Measurements from ENCODE around the gene BICDL2.

The BICDL2 gene

DNA sequence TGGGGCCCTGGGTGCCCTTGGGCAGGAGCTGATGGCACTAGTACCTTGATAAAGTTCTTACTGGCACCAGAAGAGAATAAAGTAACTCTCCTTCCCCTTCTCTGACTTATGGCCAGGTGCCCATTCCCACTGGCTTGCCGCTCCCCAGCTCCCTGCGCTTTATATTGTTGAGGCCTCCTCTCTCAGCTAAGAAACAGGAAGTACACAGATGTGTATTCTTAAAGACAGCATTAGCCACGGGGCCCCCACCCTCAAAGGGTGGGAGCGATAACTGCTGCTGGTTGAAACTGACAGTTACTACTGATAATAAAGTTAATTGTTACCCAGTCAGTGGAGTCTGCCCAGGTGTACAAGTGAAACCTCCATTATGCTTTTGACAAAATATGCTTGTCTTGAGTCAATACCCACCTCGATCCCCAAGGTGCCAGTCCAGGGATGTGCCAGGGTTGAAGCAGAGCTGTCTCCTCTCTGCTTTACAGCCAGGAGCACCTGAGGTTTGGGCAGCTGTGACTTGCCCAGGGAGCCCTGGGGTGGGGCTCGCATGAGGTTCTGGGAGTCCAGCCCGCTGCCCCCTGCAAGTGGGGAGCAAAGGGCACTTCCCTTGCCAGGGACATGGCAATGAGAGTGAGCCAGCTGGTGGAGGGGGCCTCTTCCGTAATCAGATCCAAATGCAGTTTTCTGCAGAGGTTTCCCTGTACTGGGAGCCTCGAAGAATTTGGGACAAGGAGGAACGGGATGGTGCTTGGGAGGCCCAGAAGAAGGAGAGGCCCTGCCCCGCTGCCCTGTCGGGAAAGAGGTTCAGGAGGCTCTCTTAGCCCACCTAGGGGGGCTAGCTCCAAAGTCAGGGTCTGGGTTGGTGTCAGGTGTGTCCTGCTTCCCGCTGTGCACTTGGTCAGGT is 29.4 kb downstream of the BICDL2 start:
- no peak for DNase-seq

DNA sequence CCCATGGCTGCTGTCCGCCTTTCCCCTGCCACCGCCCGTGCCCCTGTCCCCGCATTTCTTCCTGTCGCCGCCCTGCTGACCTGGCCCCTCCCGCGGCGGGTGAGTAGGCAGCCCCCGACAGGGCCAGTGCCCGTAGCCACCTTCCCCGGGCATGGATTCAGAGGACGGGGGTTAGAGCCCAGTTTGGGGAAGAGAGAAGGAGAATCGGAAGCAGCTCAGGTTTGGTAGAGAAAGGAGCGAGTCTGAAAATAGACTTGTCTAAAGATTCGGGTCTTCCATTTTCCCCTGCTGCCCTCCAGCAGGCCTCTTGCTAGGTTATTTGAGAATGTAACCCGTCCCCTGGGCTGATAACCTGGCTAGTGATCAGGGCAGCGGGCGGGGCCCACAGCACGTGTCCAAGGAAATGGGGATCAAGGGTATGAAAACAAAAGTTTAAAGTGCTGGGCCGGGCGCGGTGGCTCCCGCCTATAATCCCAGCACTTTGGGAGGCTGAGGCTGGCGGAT is 31.9 kb downstream of the BICDL2 start:
- no peak for DNase-seq

DNA sequence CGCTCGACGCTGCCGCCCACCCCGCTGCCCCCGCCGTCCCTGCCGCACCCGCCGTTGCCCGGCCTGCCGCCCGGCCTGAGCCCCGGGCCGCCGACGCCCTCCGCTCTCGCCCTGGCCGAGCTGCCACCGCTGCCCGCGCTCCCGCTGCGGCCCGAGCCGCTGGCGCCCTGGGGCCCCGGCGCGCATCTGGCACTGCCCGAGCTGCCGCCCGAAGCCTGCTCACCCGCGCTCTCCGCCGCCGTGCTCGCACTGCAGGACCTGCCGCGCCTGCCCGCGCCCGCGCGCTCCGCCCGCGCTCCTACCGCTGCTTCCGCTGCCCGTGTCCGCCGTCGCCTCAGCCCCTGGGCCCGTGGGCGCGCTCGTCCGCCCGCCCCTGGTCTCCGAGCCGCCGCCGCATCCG is 32.4 kb downstream of the BICDL2 start:
- DNase-seq, result no peak

DNA sequence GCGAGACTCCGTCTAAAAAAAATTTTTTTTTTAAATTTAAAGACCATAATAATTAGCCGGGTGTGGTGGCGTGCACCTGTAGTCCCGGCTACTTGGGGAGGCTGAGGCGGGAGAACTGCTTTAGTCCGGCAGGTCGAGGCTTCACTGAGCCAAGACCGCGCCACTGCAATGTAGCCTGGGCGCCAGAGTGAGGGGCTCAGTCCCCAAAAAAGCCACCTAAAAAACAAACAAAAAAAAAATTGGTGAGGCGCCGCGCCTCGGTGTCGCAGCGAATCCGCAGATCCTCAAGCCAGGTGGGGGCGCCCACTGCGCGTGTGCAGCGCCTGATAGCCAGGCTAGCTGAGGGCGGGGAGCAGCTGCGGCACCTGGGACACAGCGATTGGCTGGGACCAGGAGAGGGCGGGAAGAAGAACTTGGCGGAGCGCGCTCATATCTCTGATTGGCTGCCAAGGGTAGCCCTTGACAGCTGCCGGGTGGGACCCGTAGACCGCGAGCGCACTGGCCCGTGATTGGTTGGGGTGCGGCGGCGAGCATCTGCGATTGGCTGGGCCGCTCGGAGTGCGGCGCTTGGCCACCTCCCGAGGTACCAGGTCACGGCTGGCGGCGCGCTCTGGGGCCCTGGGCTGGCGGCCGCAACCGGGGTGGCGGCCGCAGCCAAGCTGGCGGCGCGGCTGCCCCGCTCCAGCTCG is 33.0 kb downstream of the BICDL2 start:
- DNase-seq, result peak; percentile 80

DNA sequence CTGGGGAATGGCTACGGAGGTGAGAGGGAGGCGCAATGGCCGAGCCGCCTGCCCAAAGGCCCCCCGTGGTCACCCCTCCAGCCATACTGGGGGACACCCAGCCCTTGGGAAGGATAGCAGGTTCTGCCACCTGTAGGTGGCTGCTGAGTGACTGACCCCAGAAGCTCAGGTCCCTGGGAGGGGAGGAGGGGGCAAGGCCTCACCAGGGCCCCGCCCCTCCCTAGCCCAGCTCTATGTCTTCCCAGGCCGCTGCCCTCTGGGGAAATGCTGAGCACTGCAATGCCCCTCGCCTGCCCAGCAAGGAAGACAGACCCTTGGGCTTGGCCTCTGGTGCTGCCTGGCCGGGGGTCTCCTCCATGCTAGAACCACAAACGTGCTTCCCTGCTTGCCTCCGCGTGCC is 35.4 kb downstream of the BICDL2 start:
- DNase-seq, result no peak

DNA sequence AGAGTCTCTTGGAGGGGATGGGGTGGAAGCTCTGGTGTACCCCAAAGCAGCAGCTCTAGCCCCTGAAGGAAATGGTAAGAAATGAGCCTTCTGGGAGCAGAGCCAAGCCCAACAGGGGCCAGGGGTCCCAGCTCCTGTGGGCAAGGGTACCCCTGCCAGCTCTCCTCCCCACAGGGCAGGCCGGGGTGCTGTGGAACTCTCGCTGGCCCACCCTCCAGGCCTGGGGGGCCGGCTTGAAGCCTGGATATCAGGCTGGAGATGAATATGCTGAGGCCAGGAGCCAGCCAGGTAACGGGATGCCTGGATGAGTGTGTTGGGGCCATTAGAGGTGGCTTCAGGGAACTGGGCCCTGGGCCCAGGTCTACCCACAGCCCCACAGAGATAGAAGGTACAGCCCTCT is 36.2 kb downstream of the BICDL2 start:
- no peak for DNase-seq

DNA sequence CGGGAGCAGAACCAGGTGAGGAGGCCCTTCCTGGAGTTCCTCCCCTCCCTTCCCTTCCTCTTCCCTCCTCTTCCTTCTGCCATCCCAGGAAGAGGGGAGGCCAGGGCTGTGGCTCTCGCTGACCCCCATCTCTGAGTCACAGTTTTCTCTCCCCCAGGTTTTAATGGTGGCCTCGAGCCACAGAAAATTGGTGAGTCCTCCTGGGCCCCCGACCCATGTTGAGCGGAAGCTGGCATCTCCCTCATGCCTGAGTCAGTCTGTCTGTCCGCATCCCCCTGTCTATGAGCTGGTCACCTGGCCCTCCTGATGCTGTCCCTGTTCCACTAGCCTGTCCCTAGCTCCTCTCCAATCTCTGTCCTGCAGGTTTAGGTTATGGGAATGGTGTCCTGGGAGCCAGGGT is 36.8 kb downstream of the BICDL2 start:
- no peak for DNase-seq

DNA sequence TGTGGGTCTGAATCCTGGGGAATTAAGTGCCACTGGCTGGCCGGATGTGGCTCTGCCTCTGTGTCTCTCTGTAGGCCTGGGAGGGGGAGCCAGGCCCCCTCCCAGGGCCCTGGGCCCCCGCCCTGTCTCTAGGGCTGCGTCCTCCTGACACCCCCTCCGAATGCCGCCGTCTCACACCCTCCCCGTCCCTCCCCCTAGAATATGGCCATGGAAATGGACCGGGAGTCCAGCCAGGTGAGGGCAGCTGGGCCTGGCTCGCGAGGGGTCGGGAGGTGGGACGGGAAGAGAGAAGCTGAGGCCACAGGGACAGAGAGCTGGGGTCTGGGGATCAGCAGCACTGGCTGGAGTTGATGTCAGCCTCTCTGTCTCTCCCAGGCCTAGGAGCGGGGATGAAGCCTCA is 40.4 kb downstream of the BICDL2 start:
- DNase-seq, result no peak

DNA sequence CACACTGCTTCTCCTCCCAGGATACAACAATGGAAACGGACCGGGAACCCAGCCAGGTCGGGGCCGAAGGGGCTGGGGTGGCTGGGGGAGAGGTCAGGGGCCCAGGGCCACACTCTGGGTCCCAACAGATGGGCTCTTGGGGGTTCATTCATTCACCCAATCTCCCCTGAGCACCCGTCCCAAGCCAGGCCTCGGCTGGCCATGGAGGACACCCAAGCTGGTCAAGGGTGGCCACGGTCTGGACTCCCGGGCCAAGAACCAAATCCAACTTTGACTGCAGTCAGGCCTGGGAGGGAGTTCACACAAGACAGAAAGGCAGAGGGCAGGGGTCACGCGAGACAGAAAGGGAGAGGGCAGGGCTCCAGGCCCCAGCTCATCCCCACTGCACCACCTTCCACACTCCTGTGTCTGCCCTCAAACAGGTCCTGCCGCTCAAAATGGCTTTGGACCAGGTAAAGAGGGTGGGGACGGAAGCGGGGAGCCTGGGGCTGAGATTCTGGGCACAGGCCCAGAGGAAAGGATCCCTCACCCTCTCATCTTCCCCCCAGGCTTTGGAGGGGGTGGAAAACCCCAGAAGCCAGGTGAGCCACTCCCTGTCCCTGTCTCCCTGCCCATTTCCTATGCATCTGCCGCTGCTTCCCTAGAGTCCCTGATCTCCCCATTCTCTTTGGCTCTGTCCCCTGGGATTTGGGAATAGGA is 44.2 kb downstream of the BICDL2 start:
- DNase-seq, result no peak

DNA sequence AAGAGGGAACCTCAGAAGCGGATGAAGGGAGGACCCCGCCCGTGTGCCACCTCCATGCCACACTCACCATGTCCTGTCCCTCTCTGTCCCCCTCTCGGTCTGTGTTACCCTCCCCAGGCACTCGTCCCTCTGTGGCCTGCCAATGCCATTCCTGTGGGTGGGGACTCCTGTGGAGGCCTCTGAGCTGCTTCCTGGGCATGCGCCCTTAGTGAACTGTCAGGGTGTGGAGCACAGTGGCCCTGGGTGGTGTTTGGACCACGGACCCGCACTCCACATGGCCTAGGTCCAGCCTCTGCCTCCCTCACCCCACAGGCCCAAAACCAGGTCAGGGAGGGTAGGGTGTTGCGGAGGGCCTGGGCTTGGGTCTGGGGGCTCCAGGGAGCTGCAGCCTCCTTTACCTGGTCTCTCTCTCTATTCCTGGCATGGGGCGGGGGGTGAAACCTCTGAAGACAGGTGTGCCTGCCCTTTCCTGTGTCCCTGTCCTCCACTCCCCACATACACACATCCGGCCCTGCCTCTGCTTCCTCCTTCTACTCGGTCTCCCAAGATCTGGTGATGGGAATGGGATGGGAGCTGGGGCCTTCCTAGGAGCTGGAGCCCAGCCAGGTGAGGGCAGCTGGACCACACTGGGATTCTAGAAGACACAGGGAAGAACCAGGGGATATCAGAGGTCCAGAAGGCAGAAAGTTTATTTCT is 45.0 kb downstream of the BICDL2 start:
- DNase-seq, result no peak

DNA sequence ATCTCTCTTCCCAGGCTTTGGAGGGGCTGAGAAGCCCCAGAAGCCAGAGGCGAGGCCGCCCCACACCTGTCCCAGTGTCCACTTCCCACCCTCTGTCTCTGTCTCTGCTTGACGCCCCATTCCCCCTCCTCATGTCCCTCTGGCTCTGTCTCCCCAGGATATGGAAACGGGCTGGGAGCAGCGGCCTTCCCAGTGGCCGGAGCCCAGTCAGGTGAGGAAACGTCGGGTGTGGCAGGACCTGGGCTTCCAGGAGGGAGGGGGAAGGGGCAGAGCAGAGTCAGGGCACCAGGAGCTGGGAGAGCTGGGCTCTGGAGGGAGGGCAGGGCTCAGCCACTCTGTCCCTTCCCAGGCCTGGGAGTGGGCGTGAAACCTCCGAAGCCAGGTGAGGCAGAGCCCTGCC is 45.9 kb downstream of the BICDL2 start:
- DNase-seq, result no peak

DNA sequence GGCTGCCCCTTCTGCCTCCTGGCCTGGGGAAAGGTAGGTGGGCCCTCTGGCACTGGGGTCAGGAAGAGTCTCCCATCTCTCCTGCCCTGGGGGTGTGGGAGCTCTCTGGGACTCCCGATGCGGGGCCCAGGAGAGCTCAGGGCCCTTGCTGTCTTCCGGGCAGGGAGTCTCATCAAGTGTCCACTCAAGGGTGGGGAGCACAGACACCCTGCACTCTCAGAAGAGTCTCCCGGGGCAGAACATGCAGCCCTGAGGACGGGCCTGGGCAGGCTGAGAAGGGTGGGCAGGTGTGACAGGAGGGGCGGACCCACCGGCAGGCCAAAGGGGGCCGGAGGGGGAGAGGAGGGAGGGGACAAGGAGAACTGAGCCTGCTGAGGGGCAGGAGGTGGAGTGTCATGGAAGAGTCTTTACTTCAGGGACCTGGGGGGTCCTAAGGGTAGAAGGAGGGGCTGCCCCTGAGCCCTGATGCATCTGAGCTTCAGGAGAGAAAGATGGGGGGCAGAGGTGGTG is 48.1 kb downstream of the BICDL2 start:
- no peak for DNase-seq

DNA sequence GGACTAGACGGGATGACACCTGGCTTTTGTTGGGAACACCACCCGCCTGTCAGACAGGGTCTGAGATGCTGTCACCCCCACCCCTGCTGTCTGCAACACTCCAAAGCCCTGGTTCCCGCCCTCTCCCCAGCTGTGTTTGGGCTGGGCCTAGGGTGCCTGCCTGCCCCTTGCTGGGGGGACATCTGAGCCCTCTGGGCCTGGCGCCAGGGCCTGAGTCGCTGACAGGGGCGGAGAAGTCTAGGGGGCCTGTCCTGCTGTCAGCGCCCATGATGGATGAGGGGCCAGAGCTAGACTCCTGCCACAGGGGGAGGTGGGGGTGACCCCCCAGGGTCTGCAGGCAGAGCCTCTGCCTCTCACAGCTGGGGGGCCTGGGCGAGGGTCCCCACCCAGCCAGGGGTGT is 48.9 kb downstream of the BICDL2 start:
- no peak for DNase-seq

DNA sequence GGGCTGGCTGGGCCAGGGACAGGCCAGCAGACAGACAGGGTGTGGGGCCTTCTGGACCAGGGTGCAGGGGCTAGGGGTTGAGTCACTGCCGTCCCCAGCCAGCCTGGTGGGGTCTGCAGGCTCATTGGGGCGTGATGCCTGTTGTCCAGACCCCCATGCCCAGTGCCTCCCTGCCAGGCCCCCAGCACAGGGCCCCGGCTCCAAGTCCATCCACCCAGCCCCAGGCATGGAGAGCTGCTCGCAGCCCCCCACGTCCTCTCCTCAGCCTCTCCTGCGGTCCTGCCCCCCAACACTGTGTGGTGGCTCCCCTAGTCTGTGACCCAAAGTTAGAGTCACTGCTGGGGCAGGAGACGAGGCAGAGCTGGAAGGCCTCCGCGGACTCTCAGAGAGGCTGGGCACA is 49.5 kb downstream of the BICDL2 start:
- no peak for DNase-seq

DNA sequence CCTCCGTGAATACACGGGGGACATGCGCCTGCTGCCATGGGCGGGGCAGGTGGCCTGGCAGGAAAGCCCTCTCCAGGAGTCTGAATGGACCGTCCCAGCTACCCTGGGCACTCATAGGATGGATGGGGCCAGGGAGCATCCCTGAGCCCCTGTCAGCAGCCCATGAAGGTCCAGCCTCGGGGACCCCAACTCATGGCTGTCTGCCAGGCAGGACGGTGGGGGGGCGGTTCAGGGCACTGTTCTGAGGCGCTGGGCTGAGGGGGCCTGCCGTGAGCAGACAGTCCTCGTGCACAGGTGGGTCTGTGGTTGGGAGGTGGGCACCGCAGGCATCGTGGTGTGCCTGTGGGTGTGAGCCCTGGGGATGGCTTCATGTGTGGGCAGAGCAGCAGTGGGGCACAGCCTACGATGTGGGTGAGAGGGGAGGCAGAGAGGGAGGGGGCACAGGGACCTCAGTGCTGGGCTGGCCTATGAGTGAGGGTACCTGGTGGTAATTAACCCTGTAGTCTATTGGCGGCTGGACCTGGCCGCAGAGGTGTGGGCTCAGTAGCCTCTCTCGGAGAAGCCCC is 50.0 kb downstream of the BICDL2 start:
- no peak for DNase-seq

DNA sequence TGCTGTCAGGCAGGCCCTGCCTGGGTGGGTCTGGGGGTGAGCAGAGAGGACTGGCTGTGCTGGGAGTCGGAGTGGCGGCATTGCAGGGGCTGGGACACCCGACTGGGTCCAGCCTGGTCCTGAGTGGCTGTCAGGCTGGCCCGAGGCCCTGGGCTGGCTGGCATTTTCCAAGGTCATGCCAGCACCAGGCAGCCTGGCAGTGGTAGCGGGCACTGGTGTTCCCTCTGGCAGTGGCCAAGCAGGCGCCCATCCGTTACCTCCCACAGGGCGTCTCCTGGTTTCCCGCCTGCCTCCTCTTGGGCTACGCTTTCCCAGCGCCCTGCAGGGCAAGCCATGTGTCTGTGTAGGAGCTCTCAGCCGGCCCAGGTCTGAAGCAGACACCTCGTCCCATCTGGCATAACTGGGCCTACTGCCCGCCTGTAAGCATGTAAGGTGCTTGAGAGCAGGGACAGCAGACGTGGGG is 50.8 kb downstream of the BICDL2 start:
- no peak for DNase-seq

DNA sequence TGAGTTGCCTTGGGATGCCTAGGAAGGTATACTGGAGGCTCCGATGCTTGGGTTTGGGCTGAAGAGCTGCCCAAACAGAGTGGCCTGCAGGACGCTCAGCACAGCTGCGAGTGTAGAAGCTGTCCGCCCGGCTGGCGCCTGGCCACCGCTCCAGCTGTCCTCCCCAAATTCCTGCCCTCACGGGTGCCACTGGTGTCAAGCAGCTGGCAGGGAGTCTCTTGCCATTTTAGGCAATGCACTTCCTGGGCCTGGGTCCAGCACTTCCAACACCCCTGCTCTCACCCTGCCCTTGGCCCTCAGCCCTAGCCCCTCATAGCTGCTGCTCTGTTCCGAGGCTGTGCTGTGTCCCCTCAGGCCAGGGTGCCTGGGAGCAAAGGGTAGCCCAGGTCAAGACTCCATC is 51.3 kb downstream of the BICDL2 start:
- no peak for DNase-seq

DNA sequence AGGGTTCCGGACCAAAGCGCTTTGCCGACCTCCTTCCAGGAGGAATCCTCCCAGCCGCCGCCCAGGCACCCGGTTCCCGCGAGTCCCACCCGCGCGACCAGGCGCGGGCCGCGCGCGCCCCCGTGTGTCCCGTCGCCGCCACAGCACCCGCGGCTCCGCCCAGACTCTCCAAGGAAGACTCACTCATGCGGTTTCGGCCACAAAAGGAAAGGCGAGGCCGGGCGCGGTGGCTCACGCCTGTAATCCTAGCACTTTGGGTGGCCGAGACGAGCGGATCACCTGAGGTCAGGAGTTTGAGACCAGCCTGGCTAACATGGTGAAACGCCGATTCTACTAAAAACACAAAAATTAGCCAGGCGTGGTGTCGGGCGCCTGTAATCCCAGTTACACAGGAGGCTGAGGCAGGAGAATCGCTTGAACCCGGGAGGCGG is 53.0 kb downstream of the BICDL2 start:
- no peak for DNase-seq

DNA sequence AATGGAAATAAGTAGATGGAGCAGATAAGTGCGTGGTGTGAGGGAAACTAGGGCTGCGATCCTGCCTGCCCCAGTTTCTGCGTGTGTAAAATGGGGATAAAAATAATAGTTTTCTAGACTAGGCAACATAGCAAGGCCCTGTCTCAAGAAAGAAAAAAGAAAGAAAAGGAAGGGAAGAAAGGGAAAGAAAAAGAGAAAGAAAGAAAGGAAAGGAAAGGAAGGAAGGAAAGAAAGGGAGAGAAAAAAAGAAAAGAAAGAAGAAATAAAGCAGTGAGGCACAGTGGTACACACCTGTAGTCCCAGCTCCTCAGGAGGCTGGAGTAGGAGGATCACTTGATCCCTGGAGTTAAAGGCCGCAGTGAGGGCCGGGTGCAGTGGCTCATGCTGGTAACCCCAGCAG is 54.3 kb downstream of the BICDL2 start:
- no peak for DNase-seq

DNA sequence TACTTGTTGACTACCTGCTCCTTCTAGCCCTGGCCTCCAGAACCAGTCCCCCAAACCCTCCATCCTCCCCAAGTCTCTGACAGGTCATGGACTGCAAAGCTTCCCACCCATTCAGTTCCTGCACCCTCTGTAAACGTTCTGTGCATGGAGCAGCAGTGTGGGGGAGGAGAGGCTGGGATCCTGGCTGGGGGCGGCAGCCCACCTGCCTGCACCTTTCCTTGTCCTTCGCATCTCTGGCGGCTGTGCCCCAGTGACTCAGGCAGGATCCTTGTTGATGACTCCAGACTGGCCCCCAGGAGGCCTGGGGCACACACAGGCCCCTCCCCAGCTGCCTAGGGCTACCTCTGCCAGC is 54.9 kb downstream of the BICDL2 start:
- no peak for DNase-seq

DNA sequence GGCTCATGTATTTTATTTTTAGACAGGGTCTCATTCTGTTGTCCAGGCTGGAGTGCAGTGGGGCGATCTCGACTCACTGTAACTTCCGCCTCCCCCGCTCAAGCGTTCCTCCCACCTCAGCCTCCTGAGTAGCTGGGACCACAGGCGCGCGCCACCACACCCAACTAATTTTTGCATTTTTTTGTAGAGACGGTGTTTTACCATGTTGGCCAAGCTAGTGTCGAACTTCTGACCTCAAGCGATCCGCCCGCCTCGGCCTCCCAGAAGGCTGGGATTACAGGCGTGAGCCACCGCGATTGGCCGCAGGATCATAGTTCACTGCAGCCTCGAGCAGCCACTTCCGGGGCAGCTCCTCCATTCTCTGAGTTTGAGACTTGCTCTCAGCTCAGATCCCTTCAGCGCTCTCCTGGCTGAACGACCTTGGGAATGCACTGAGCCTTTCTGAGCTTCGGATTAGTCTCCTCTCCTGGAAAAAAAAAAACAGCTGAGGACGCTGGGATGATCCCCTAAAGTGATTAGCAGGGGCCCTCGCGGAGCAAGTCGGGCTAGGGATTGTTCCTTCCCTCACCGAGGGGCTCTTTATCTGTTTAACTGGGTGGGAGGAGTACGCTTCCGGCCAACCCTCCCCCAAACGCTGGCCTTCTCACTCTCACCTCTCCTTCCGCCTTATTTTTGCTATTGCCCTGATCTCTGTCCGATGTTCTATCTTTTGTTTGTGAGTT is 55.4 kb downstream of the BICDL2 start:
- DNase-seq, result no peak

Data from SIG-M5 (cell line).